GM12873 (cell line): Measurements from ENCODE around the gene C1RL.

Experiments
- TF ChIP-seq, protein P1 (sequence below): IDR thresholded peaks from 2 replicates; pipeline ENCODE4 v1.5.1; 2012; ENCODE audit warnings: low read depth, mild to moderate bottlenecking, moderate library complexity, low read length, control low read depth; ENCODE audit not compliant: insufficient read depth; ENCODE audit errors: missing control alignments

C1RL gene

DNA sequence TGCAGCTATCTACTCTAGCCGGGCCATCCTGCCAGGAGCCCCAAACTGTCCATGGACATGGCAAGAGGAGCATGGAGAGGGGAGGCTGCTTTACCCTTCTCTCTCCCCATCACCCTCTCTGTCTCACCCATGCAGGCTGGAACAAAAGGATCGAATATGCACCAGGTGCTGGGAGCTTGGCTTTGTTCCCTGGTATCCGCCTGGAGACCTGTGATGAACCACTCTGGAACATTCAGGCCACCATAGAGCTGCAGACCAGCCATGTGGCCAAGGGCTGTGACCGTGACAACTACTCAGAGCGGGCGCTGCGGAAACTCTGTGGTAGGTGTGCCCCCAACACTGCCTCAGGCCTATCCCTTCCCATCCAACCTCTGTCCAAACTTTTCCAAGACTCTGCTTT is 27.1 kb upstream of the C1RL start:
- TF ChIP-seq, protein P1, sequence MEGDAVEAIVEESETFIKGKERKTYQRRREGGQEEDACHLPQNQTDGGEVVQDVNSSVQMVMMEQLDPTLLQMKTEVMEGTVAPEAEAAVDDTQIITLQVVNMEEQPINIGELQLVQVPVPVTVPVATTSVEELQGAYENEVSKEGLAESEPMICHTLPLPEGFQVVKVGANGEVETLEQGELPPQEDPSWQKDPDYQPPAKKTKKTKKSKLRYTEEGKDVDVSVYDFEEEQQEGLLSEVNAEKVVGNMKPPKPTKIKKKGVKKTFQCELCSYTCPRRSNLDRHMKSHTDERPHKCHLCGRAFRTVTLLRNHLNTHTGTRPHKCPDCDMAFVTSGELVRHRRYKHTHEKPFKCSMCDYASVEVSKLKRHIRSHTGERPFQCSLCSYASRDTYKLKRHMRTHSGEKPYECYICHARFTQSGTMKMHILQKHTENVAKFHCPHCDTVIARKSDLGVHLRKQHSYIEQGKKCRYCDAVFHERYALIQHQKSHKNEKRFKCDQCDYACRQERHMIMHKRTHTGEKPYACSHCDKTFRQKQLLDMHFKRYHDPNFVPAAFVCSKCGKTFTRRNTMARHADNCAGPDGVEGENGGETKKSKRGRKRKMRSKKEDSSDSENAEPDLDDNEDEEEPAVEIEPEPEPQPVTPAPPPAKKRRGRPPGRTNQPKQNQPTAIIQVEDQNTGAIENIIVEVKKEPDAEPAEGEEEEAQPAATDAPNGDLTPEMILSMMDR, result no peak

DNA sequence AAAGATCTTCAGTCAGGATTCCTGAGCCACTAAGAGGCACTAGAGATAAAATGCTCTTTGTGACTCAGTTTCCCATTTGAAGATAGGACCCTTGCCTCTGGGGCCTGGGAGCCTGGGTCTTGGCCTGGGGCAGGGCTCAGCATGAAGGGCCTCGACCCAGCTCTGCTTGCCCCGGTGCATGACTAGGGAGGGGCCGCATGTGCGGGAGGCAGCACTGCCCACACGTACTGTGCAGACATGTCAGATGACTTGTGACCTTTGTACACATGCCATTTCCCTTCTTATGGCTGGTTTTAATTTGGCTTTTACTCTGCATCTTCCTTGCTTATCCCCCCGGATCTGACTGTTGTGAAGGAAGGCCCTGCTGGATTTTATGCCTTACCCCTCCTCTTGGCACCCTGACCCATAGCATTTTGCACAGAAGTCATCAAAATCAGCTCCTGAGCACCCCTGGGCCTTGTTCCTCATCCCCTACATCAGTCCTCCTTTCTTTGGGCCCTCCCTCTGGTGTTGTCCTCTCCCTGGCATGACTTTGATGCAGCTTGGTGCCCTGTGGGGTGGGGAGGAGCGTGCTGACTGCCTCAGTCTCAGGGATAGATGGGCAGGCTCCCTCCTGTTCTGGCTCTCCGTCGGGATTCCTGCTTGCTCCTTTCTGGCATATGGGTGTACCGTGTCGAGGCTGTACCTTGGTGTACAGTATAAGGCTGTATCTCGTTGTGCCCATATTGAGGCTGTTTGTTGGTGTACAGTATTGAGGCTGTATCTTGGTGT is 25.6 kb upstream of the C1RL start:
- TF ChIP-seq, protein P1, result no peak

DNA sequence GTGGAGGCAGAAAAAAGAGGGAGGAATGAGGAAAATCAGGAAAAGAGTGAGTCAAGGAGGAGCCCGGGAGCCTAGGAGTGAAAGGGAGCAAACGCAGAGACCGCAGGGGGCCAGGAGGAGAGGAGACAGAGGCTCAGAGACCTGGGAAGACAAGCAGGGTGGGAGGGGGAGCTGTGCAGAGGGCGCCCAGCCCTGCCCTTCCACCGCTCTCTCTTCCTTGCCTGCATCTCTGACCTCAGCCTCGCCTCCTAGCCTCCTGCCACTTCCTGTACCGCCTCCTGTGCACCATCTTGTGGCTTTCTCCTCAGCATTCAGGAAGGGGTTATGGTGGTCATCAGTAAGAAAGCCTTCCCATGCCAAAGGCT is 22.5 kb upstream of the C1RL start:
- TF ChIP-seq, protein P1, result no peak

DNA sequence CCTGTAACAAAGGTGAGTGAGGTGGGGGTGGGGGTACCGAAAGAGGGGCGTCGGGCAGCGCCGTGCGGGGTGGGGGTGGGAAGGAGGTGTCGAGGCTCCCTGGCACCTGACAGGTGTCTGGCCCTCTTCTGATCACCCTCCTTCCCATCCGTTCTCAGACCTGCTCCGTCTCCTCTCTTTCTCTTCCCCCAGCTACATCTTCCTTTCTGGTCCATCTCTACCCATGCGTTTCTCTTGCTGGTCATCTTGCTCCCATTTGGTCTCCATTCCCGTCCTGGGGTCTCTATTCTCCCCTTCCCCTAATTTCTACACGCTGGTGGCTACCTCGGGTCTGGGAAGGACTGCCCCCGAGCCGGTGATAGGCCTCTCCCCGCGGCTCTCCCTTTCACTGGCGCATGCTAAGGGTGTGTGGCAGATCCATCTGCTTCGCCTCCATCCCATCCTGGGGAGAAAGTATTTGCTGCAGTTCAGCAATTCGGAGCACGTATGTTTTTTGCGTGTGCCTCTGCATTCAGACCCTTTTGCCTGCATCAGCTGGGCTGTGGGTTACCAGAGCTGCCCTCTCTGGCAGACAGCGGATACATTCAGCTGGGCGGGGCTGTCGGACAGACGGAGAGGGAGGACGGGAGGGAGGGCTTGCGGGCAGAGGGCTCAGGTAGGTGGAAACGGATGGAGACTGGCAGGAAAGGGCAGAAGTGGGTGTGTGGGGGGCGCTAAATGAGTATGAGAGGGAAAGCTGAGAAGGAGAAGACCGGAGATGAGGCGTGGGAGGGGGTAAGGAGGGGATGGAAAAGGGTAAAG is 21.9 kb upstream of the C1RL start:
- TF ChIP-seq, protein P1, result no peak

DNA sequence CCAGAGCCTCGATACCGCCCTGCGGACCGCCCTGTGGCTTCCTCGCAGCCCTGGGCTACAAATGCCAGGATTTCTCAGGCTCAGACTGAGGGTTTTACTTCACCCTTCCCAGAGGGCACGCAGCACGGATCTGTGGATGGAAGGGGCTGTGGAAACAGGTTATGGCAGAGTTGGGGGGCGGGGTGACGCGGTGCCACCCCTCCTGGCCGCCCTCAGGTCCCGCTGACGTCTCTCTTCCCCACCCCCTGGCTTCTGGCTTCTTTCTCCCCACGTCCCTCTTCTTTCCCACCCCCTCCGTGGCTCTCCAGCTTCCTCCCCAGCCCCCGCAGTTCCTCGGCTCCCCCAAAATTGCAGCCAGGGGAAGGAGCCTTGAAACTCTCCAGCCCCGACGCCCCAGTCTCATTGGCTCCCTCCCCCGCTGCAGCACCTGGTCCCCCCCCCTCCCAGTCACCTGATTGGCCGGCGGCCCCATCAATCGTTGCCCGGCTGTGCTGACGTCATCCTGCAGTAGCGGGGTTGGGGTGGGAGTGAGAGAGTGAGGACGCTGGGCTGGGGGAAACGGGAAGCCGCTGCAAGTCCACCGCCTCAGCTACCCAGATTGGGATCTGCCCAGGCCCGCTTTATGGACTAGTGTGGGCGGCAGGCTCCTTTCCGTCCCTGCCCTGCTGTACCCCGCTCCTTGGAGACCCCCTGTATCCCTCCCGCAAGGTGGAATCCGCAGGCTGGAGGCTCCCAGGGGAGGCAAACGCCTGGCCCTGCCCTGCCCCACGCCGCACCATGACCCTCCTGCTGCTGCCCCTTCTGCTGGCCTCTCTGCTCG is 21.1 kb upstream of the C1RL start, which contains the start of gene CLSTN3:
Gene CLSTN3, plus strand, starts transcription at position 500 of the 820 bp plus-strand sequence. Its CDS starts 278 bp downstream, at position 778.
- TF ChIP-seq, protein P1, result no peak

DNA sequence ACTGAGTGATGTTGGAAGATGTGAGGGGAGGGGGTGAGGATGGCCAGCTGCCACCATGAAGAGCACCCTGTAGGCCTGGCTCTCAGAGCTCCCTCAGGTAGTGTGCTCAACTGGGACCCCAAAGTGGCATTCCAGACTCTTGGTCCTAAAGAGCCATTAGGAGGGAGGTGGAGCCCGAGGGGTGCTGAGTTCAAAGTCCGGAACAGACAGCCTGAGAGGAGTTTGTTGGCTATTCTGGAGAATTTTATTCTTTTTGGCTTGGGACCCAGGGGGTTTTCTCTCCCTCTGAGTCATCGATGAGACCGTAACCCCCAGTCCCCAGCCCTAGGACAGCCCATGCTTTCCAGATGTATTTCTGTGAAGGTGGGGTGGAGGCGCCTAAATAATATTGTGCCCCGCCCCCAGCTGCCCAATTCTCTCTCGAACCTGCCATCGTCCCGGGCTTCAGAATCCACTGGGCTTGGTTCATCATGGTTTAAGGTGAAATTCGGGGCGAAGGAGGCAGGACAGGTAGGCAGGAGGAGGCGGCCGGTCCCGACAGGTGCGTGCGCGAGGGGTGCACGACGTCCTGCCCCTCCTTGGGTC is 20.4 kb upstream of the C1RL start:
- TF ChIP-seq, protein P1, result no peak
